ENCODE data around the gene KCNA3.
A peak's percentile ranks its signal among the peaks of the same experiment; 100 is the strongest.

KCNA3 gene

GRCh38 chr1:110674337-110675059 lies at the start of gene KCNA3:
TSS of gene KCNA3 (minus strand) at chr1:110674940. CDS start at chr1:110674809, 131 bp downstream.
- DNase-seq, result peak; percentile 61

- DNase-seq, result no peak
These were observed 48.1 kb upstream of the KCNA3 start for GRCh38 chr1:110722807-110723206.

- DNase-seq, result no peak
These were observed 45.2 kb upstream of the KCNA3 start for GRCh38 chr1:110719908-110720307.

GRCh38 chr1:110718452-110718851 lies 43.7 kb upstream of the KCNA3 start:
- DNase-seq, result no peak

GRCh38 chr1:110717179-110717578 lies 42.4 kb upstream of the KCNA3 start:
- DNase-seq, result no peak

- DNase-seq, result no peak
These were observed 39.7 kb upstream of the KCNA3 start for GRCh38 chr1:110714374-110714995.

- no peak for DNase-seq
These were observed 38.5 kb upstream of the KCNA3 start for GRCh38 chr1:110713221-110713620.

GRCh38 chr1:110710314-110710713 lies 35.6 kb upstream of the KCNA3 start:
- no peak for DNase-seq

GRCh38 chr1:110708974-110709440 lies 34.3 kb upstream of the KCNA3 start:
- no peak for DNase-seq

- DNase-seq, result no peak
These were observed 32.5 kb upstream of the KCNA3 start for GRCh38 chr1:110707232-110707631.

- no peak for DNase-seq
These were observed 31.9 kb upstream of the KCNA3 start for GRCh38 chr1:110706621-110707020.

- no peak for DNase-seq
These were observed 27.5 kb upstream of the KCNA3 start for GRCh38 chr1:110702260-110702659.

GRCh38 chr1:110700767-110701166 lies 26.0 kb upstream of the KCNA3 start:
- DNase-seq, result no peak

GRCh38 chr1:110697606-110698005 lies 22.9 kb upstream of the KCNA3 start:
- no peak for DNase-seq

- no peak for DNase-seq
These were observed 22.1 kb upstream of the KCNA3 start for GRCh38 chr1:110696818-110697217.

- no peak for DNase-seq
These were observed 16.1 kb upstream of the KCNA3 start for GRCh38 chr1:110690709-110691365.

GRCh38 chr1:110689868-110690267 lies 15.1 kb upstream of the KCNA3 start:
- no peak for DNase-seq

GRCh38 chr1:110688514-110688913 lies 13.8 kb upstream of the KCNA3 start:
- no peak for DNase-seq

- no peak for DNase-seq
These were observed 12.5 kb upstream of the KCNA3 start for GRCh38 chr1:110687250-110687649.

GRCh38 chr1:110686188-110686587 lies 11.4 kb upstream of the KCNA3 start:
- no peak for DNase-seq

GRCh38 chr1:110684491-110684890 lies 9.8 kb upstream of the KCNA3 start:
- DNase-seq, result no peak

GRCh38 chr1:110682898-110683297 lies 8.2 kb upstream of the KCNA3 start:
- DNase-seq, result no peak

GRCh38 chr1:110680036-110680735 lies 5.4 kb upstream of the KCNA3 start:
- no peak for DNase-seq
